GM12878 (cell line): ENCODE results near the gene HIVEP3. TPM values are rescaled to one million over a fixed set of nuclear protein-coding genes. Genes with fewer than 3 reads are reported as not detected.

ENCODE experiments used
- ATAC-seq: fragments of 200-7000 bp; cut with Tn5 transposase; 3 replicates; pipeline ENCODE4 v1.9.1; 2020; ENCODE audit warnings: mild to moderate bottlenecking, moderate library complexity
- BruUV-seq: library from RNA; stranded (reverse); fragments of 400-500 nt; replicated peaks from 2 replicates; lab custom pipeline; 2021; lab: Mats Ljungman, UMichigan
- CTCF ChIA-PET: fragments of 300-600 bp; sonication (Branson Sonifier 250); formaldehyde crosslinking; extraction: SDS; loops from one replicate; lab custom pipeline; 2021; ENCODE audit warnings: inconsistent platforms; lab: Yijun Ruan, JAX
- POLR2A ChIA-PET: fragments of 350-600 bp; formaldehyde crosslinking; extraction: SDS; loops from one replicate; lab custom pipeline; 2021; ENCODE audit warnings: inconsistent platforms; lab: Charles Lee
- RAD21 ChIA-PET: fragments of 300-600 bp; sonication (Branson Sonifier 250); formaldehyde crosslinking; loops from one replicate; lab custom pipeline; 2023; ENCODE audit warnings: antibody characterized with exemption; ENCODE audit not compliant: unreplicated experiment; lab: Charles Lee
- SMC1A ChIA-PET: fragments of 300-600 bp; sonication (Branson Sonifier 250); formaldehyde crosslinking; loops from one replicate; lab custom pipeline; 2023; ENCODE audit not compliant: unreplicated experiment, uncharacterized antibody; lab: Charles Lee
- DNase-seq: peaks from one replicate; pipeline ENCODE4 v3.0.0-alpha.2; 2011; ENCODE audit warnings: low read depth, low spot score
- FAIRE-seq: peaks from 3 replicates; lab custom pipeline; 2011; peaks lifted over from hg19 to GRCh38; lab: Jason Lieb, UNC
- H2AFZ ChIP-seq: 2 replicates; pipeline ENCODE4 v1.6.0; 2011; ENCODE audit warnings: low read depth, low read length, control low read depth; ENCODE audit not compliant: control insufficient read depth
- H3K27ac ChIP-seq: 2 replicates; pipeline ENCODE4 v1.5.1; 2011; ENCODE audit warnings: control low read depth; ENCODE audit not compliant: control insufficient read depth, insufficient read depth
- H3K27me3 ChIP-seq, 2 experiments: replicated peaks in 1 of 2; 2 replicates each; pipeline versions ENCODE4 v1.6.0 to v1.6.1; 2011; ENCODE audit warnings: low read length in 1 of 2; ENCODE audit not compliant: control insufficient read depth in 2 of 2, insufficient read depth in 2 of 2
- H3K36me3 ChIP-seq, 2 experiments: 2 replicates each; pipeline ENCODE4 v1.5.1; 2011; ENCODE audit warnings: low read length in 1 of 2; ENCODE audit not compliant: control insufficient read depth in 2 of 2, insufficient read depth in 2 of 2
- H3K4me1 ChIP-seq: 2 replicates; pipeline ENCODE4 v1.6.1; 2011; ENCODE audit warnings: mild to moderate bottlenecking, low read length, moderate library complexity, mixed read lengths; ENCODE audit not compliant: control insufficient read depth, insufficient read depth
- H3K4me2 ChIP-seq: 2 replicates; pipeline ENCODE4 v1.6.0; 2011; ENCODE audit warnings: control low read depth; ENCODE audit not compliant: control insufficient read depth, insufficient read depth
- H3K4me3 ChIP-seq: fragments of 200-600 bp; sonication (generic); 2 replicates; pipeline ENCODE4 v1.5.1; 2016
- H3K79me2 ChIP-seq: 2 replicates; pipeline ENCODE4 v1.6.0; 2011; ENCODE audit warnings: low read length; ENCODE audit not compliant: control insufficient read depth, insufficient read depth
- H3K9ac ChIP-seq: 2 replicates; pipeline ENCODE4 v1.8.0; 2011; ENCODE audit warnings: low read length, control low read depth, mixed read lengths; ENCODE audit not compliant: control insufficient read depth, insufficient read depth
- H3K9me3 ChIP-seq: replicated peaks from 3 replicates; pipeline ENCODE4 v1.5.1; 2011; ENCODE audit warnings: mild to moderate bottlenecking, low read length; ENCODE audit not compliant: control insufficient read depth, insufficient read depth
- H4K20me1 ChIP-seq: 2 replicates; pipeline ENCODE4 v1.6.0; 2011; ENCODE audit not compliant: control insufficient read depth, insufficient read depth
- ASH2L ChIP-seq: fragments of 300-600, 200-600 bp; sonication (generic); IDR thresholded peaks from 2 replicates; pipeline ENCODE4 v1.6.1; 2017; ENCODE audit warnings: low read depth, mild to moderate bottlenecking, borderline replicate concordance
- MTA3 ChIP-seq: IDR thresholded peaks from 2 replicates; pipeline ENCODE4 v1.6.1; 2012; ENCODE audit warnings: low read length, inconsistent platforms, borderline replicate concordance
- SMAD5 ChIP-seq: IDR thresholded peaks from 2 replicates; pipeline ENCODE4 v1.6.1; 2016; ENCODE audit warnings: antibody characterized with exemption, low read depth
- SMARCA5 ChIP-seq: fragments of 450-650 bp; IDR thresholded peaks from 2 replicates; pipeline ENCODE4 v1.6.1; 2017; ENCODE audit warnings: mild to moderate bottlenecking
- STAT1 ChIP-seq: fragments of 450-650 bp; conservative IDR thresholded peaks from 2 replicates; pipeline ENCODE4 v1.6.1; 2014; ENCODE audit warnings: antibody characterized with exemption, mild to moderate bottlenecking
- WRNIP1 ChIP-seq: IDR thresholded peaks from 2 replicates; pipeline ENCODE4 v1.6.1; 2011; ENCODE audit warnings: low read depth, low read length, improper control_type of control experiment, borderline replicate concordance
- YY1 ChIP-seq: IDR thresholded peaks from 2 replicates; pipeline ENCODE4 v1.6.1; 2011; ENCODE audit warnings: low read depth, mild to moderate bottlenecking, low read length
- ZBED1 ChIP-seq: IDR thresholded peaks from 2 replicates; pipeline ENCODE4 v1.6.1; 2016; ENCODE audit warnings: borderline replicate concordance
- WGBS: methylation state at CpG from one replicate; pipeline ENCODE4 v1.1.6; 2016; ENCODE audit warnings: low lambda C conversion rate; ENCODE audit not compliant: insufficient replicate concordance, insufficient coverage; ENCODE audit errors: missing lambda C conversion rate; 5-methylcytosine and 5-hydroxymethylcytosine counted together
- in situ Hi-C: fragments of 300-500 bp; cut with MboI; formaldehyde crosslinking; loops from 9 replicates; pipeline ENCODE4 v1.14.3; 2018; ENCODE audit warnings: mixed read lengths
- intact Hi-C: fragments of 100-400 bp; cut with micrococcal nuclease; formaldehyde crosslinking; loops from one replicate; pipeline ENCODE4 v1.14.2; 2022; ENCODE audit not compliant: unreplicated experiment
- polyA plus RNA-seq, 11 experiments: library from polyadenylated mRNA; depleted of rRNA in 4 of 11; unstranded in 6 of 11; stranded (reverse) in 5 of 11; fragments of >200 nt; fragmentation: Nextera tagmentation in 4 of 11; fragmentation: Illumina TruSeq in 1 of 11; extraction: Ambion mirVana in 4 of 11; extraction: Trizol in 1 of 11; gene quantifications; 1 replicate in 1 of 11; 2 replicates in 10 of 11; pipeline versions ENCODE4 v1.2.1 to v1.2.3, GENCODE V29; 2011 to 2016; ENCODE audit warnings: inconsistent platforms in 2 of 11, missing spikeins in 2 of 11, low read depth in 1 of 11
- total RNA-seq, 4 experiments: library from RNA; depleted of rRNA in 3 of 4; stranded (reverse); fragments of >200 nt in 3 of 4; fragmentation: Illumina TruSeq in 1 of 4; extraction: Trizol in 1 of 4; gene quantifications; 2 replicates each; pipeline versions ENCODE4 v1.2.1 to v1.2.3, GENCODE V29; 2013 to 2021
- TF ChIP-seq, protein P1 (sequence below): IDR thresholded peaks from 2 replicates; pipeline ENCODE4 v1.6.1; 2012; ENCODE audit warnings: improper control_type of control experiment, low read depth, low read length; ENCODE audit not compliant: insufficient replicate concordance

The HIVEP3 gene
- total and polyA plus RNA-seq, 10 of the 15 experiments (the other 5 are each of a cell fraction or from before 2014, with no cell fraction given) = 1.8 to 13.6 (median 3.8) TPM

DNA sequence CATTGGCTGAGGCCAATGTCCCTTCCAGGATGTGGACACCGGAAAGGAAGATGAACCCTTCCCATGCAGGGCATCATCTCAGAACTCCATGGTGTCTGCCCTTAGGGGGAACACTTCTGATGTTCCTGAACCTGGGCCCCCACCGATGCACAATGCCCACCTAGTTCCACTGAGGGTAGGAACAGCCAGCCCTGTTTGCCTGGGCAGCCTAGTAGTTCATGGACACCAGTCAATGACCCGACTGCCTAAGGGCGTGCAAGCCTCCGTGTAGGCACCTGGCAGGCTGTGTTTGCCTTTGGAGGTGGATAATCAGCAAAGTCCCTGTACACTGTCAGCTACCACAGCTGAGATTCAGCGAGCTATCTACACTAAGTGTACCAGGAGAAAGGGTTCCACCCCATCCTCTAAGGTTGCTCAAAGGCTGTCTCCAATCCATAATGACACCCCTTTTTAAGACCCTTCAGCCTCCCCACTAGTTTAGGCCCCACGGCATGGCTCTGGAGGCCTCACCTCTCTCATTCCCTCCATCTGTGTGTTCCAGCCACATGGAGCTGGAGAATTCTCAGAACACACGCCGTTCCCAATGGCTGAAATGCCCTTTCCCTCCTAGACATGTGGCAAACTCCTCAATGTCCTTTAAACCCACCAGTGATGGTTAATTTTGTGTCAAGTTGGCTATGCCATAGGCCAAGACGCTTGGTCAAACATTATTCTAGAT lies 309.4 kb downstream of the HIVEP3 start:
- WGBS = 76% methylated on average over 10 of the region's 10 CpGs
- ChIA-PET POLR2A (interaction anchor here (0.5 kb wide), 1 partner anchor 35 kb away, joined by 6 read pairs; no protein-coding TSS in a partner anchor), RAD21 (no interaction called here), CTCF (no interaction called here), SMC1A (interaction anchor here (1.2 kb wide), 1 partner anchor 11 kb away, joined by 3 read pairs; no protein-coding TSS in a partner anchor)
- Histone ChIP-seq H3K79me2 (no peaks in the 10 kb centered on the region), H3K27me3 (no peaks in the 10 kb centered on the region), H3K4me3 (no peak overlapping the region), H3K9me3 (no peaks in the 10 kb centered on the region), H3K4me2 (no peak overlapping the region), H3K9ac (no peak overlapping the region), H3K36me3 (no peaks in the 10 kb centered on the region), H2AFZ (no peak overlapping the region), H3K4me1 (no peaks in the 10 kb centered on the region; the same call in 1 of the 2 replicates), H3K27ac (no peak overlapping the region), H4K20me1 (no peaks in the 10 kb centered on the region)
- no peak for ATAC-seq
- FAIRE-seq = no peak
- in situ Hi-C loops (no loop called here), intact Hi-C loops (no loop called here)
- BruUV-seq = no TSS peak
- no peak for DNase-seq
- no peak for TF ChIP-seq WRNIP1
- no peak for TF ChIP-seq YY1
- TF ChIP-seq ASH2L = no peak
- no peak for TF ChIP-seq ZBED1
- TF ChIP-seq SMARCA5 = no peak
- TF ChIP-seq, protein P1, sequence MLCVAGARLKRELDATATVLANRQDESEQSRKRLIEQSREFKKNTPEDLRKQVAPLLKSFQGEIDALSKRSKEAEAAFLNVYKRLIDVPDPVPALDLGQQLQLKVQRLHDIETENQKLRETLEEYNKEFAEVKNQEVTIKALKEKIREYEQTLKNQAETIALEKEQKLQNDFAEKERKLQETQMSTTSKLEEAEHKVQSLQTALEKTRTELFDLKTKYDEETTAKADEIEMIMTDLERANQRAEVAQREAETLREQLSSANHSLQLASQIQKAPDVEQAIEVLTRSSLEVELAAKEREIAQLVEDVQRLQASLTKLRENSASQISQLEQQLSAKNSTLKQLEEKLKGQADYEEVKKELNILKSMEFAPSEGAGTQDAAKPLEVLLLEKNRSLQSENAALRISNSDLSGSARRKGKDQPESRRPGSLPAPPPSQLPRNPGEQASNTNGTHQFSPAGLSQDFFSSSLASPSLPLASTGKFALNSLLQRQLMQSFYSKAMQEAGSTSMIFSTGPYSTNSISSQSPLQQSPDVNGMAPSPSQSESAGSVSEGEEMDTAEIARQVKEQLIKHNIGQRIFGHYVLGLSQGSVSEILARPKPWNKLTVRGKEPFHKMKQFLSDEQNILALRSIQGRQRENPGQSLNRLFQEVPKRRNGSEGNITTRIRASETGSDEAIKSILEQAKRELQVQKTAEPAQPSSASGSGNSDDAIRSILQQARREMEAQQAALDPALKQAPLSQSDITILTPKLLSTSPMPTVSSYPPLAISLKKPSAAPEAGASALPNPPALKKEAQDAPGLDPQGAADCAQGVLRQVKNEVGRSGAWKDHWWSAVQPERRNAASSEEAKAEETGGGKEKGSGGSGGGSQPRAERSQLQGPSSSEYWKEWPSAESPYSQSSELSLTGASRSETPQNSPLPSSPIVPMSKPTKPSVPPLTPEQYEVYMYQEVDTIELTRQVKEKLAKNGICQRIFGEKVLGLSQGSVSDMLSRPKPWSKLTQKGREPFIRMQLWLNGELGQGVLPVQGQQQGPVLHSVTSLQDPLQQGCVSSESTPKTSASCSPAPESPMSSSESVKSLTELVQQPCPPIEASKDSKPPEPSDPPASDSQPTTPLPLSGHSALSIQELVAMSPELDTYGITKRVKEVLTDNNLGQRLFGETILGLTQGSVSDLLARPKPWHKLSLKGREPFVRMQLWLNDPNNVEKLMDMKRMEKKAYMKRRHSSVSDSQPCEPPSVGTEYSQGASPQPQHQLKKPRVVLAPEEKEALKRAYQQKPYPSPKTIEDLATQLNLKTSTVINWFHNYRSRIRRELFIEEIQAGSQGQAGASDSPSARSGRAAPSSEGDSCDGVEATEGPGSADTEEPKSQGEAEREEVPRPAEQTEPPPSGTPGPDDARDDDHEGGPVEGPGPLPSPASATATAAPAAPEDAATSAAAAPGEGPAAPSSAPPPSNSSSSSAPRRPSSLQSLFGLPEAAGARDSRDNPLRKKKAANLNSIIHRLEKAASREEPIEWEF = no peak
- no peak for TF ChIP-seq MTA3
- TF ChIP-seq STAT1 = no peak
- no peak for TF ChIP-seq SMAD5
